HepG2 (cell line): ENCODE results near the gene TOP2A. TPM values are rescaled to one million over a fixed set of nuclear protein-coding genes. Genes with fewer than 3 reads are reported as not detected.
A peak's percentile ranks its signal among the peaks of the same experiment; 100 is the strongest.

Experiments
- ATF7-NPFF ChIP-seq: sonication (generic); formaldehyde crosslinking; IDR thresholded peaks from 2 replicates; pipeline ENCODE4 v1.8.1; 2023; ENCODE audit warnings: mild to moderate bottlenecking, low read depth, missing genetic modification reagents, moderate library complexity
- HDAC2 ChIP-seq: sonication (generic); formaldehyde crosslinking; IDR thresholded peaks from 2 replicates; pipeline ENCODE4 v1.4.0; 2020; ENCODE audit warnings: missing genetic modification reagents
- KDM5B ChIP-seq: sonication (generic); formaldehyde crosslinking; IDR thresholded peaks from 2 replicates; pipeline ENCODE4 v1.4.0; 2020; ENCODE audit warnings: missing genetic modification reagents, mild to moderate bottlenecking, borderline replicate concordance
- MED1 ChIP-seq: sonication (generic); formaldehyde crosslinking; IDR thresholded peaks from 2 replicates; pipeline ENCODE4 v1.4.0; 2020; ENCODE audit warnings: missing genetic modification reagents
- PAF1 ChIP-seq: IDR thresholded peaks from 2 replicates; pipeline ENCODE4 v1.6.1; 2016; ENCODE audit warnings: missing genetic modification reagents, missing compliant biosample characterization
- RBFOX2 ChIP-seq: fragments of 200-400 bp; formaldehyde crosslinking; IDR thresholded peaks from 2 replicates; pipeline ENCODE4 v1.6.1; 2017; ENCODE audit warnings: low read depth, mild to moderate bottlenecking, low read length
- SMAD1 ChIP-seq: sonication (generic); formaldehyde crosslinking; IDR thresholded peaks from 2 replicates; pipeline ENCODE4 v1.4.0; 2020; ENCODE audit warnings: missing genetic modification reagents, low read depth, mild to moderate bottlenecking, borderline replicate concordance
- SP4 ChIP-seq: sonication (generic); formaldehyde crosslinking; IDR thresholded peaks from 2 replicates; pipeline ENCODE4 v1.8.1; 2023; ENCODE audit warnings: mild to moderate bottlenecking, missing genetic modification reagents
- ZNF333 ChIP-seq: sonication (generic); formaldehyde crosslinking; IDR thresholded peaks from 2 replicates; pipeline ENCODE4 v1.4.0; 2020; ENCODE audit warnings: mild to moderate bottlenecking, missing genetic modification reagents, borderline replicate concordance
- ZNF543 ChIP-seq: sonication (generic); formaldehyde crosslinking; IDR thresholded peaks from 2 replicates; pipeline ENCODE4 v1.4.0; 2020; ENCODE audit warnings: mild to moderate bottlenecking, missing genetic modification reagents
- ZNF569 ChIP-seq: sonication (generic); formaldehyde crosslinking; IDR thresholded peaks from 2 replicates; pipeline ENCODE4 v1.5.0; 2020; ENCODE audit warnings: mild to moderate bottlenecking, missing genetic modification reagents, moderate library complexity, borderline replicate concordance
- ZNF607 ChIP-seq: sonication (generic); formaldehyde crosslinking; IDR thresholded peaks from 2 replicates; pipeline ENCODE4 v1.5.1; 2020; ENCODE audit warnings: missing genetic modification reagents, mild to moderate bottlenecking, borderline replicate concordance
- ZNF629 ChIP-seq: sonication (generic); formaldehyde crosslinking; conservative IDR thresholded peaks from 2 replicates; pipeline ENCODE4 v1.5.0; 2020; ENCODE audit warnings: missing genetic modification reagents
- ZNF710 ChIP-seq: sonication (generic); formaldehyde crosslinking; IDR thresholded peaks from 2 replicates; pipeline ENCODE4 v1.5.0; 2020; ENCODE audit warnings: mild to moderate bottlenecking, missing genetic modification reagents, borderline replicate concordance
- ZNF746 ChIP-seq: sonication (generic); formaldehyde crosslinking; IDR thresholded peaks from 2 replicates; pipeline ENCODE4 v1.8.0; 2022; ENCODE audit warnings: mild to moderate bottlenecking, missing genetic modification reagents
- ZNF749 ChIP-seq: sonication (generic); formaldehyde crosslinking; IDR thresholded peaks from 2 replicates; pipeline ENCODE4 v1.8.0; 2022; ENCODE audit warnings: mild to moderate bottlenecking, missing genetic modification reagents, moderate library complexity, borderline replicate concordance
- ZNF766 ChIP-seq: sonication (generic); formaldehyde crosslinking; IDR thresholded peaks from 2 replicates; pipeline ENCODE4 v1.5.0; 2020; ENCODE audit warnings: missing genetic modification reagents, borderline replicate concordance
- ZNF788 ChIP-seq: sonication (generic); formaldehyde crosslinking; IDR thresholded peaks from 2 replicates; pipeline ENCODE4 v1.5.0; 2020; ENCODE audit warnings: mild to moderate bottlenecking, missing genetic modification reagents, borderline replicate concordance
- ZNF891 ChIP-seq: sonication (generic); formaldehyde crosslinking; IDR thresholded peaks from 2 replicates; pipeline ENCODE4 v1.5.0; 2020; ENCODE audit warnings: mild to moderate bottlenecking, missing genetic modification reagents
- polyA plus RNA-seq, 8 experiments: library from polyadenylated mRNA; depleted of rRNA in 3 of 8; stranded (reverse) in 7 of 8; unstranded in 1 of 8; fragments of >200 nt; fragmentation: Illumina TruSeq in 4 of 8; extraction: Trizol in 4 of 8; gene quantifications; 2 replicates each; pipeline versions ENCODE4 v1.2.1 to v1.2.3, GENCODE V29; 2011 to 2016; ENCODE audit warnings: low read depth in 4 of 8, missing spikeins in 1 of 8, mixed read lengths in 1 of 8; ENCODE audit not compliant: insufficient read depth in 1 of 8
- total RNA-seq, 5 experiments: library from RNA; depleted of rRNA; stranded (reverse); fragments of >200 nt; fragmentation: Illumina TruSeq; extraction: Trizol; gene quantifications; 2 replicates each; pipeline ENCODE4 v1.2.3, GENCODE V29; 2016; ENCODE audit warnings: low read depth in 1 of 5
- TF ChIP-seq, protein P1 (sequence below): sonication (generic); formaldehyde crosslinking; IDR thresholded peaks from 2 replicates; pipeline ENCODE4 v1.4.0; 2020; ENCODE audit warnings: mild to moderate bottlenecking, missing genetic modification reagents
- TF ChIP-seq, protein P2 (sequence below): IDR thresholded peaks from 2 replicates; pipeline ENCODE4 v1.6.1; 2012; ENCODE audit warnings: inconsistent platforms
- TF ChIP-seq, protein P3 (sequence below): sonication (generic); formaldehyde crosslinking; IDR thresholded peaks from 2 replicates; pipeline ENCODE4 v1.4.0; 2020; ENCODE audit warnings: mild to moderate bottlenecking, missing genetic modification reagents, borderline replicate concordance

Gene TOP2A
- total and polyA plus RNA-seq, 2 of the 13 experiments (the other 11 are each of a cell fraction or from before 2014, with no cell fraction given): 108 to 327 TPM

GRCh38 chr17:40363111-40363827 is 54.4 kb downstream of the TOP2A start (continued):
- TF ChIP-seq KDM5B (CRISPR knock-in tag): 0 out of 2 replicates have a peak, but pooled peaks have one; percentile 2
- TF ChIP-seq ZNF543 (CRISPR knock-in tag): 0 out of 2 replicates have a peak, but pooled peaks have one; percentile 24
- no peak for TF ChIP-seq PAF1 (CRISPR knock-in tag)
- 0 out of 2 replicates have a peak, but pooled peaks have one; percentile 35 for TF ChIP-seq ZNF333 (CRISPR knock-in tag)
- peak; percentile 72; the same call in 1 of the 2 replicates for TF ChIP-seq ZNF766 (CRISPR knock-in tag)
- TF ChIP-seq, protein P1, sequence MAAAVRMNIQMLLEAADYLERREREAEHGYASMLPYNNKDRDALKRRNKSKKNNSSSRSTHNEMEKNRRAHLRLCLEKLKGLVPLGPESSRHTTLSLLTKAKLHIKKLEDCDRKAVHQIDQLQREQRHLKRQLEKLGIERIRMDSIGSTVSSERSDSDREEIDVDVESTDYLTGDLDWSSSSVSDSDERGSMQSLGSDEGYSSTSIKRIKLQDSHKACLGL (CRISPR knock-in tag): peak; percentile 57
- 0 out of 2 replicates have a peak, but pooled peaks have one; percentile 12 for TF ChIP-seq ZNF891
- TF ChIP-seq HDAC2 (CRISPR knock-in tag): no peak
- TF ChIP-seq ZNF607 (CRISPR knock-in tag): 0 out of 2 replicates have a peak, but pooled peaks have one; percentile 14
- TF ChIP-seq ZNF629: no peak
- TF ChIP-seq RBFOX2: peak; percentile 52
- 0 out of 2 replicates have a peak, but pooled peaks have one; percentile 15 for TF ChIP-seq ATF7-NPFF (CRISPR knock-in tag)
- TF ChIP-seq ZNF746: peak; percentile 42; the same call in 1 of the 2 replicates
- TF ChIP-seq ZNF788: peak; percentile 13
- no peak for TF ChIP-seq SMAD1 (CRISPR knock-in tag)
- no peak for TF ChIP-seq ZNF710 (CRISPR knock-in tag)
- TF ChIP-seq, protein P2, sequence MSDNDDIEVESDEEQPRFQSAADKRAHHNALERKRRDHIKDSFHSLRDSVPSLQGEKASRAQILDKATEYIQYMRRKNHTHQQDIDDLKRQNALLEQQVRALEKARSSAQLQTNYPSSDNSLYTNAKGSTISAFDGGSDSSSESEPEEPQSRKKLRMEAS: peak; percentile 79
- TF ChIP-seq MED1 (CRISPR knock-in tag): 0 out of 2 replicates have a peak, but pooled peaks have one; percentile 8
- TF ChIP-seq ZNF569 (CRISPR knock-in tag): no peak
- no peak for TF ChIP-seq SP4 (CRISPR knock-in tag)
- TF ChIP-seq ZNF749 (CRISPR knock-in tag): peak; percentile 39; the same call in 1 of the 2 replicates
- TF ChIP-seq, protein P3, sequence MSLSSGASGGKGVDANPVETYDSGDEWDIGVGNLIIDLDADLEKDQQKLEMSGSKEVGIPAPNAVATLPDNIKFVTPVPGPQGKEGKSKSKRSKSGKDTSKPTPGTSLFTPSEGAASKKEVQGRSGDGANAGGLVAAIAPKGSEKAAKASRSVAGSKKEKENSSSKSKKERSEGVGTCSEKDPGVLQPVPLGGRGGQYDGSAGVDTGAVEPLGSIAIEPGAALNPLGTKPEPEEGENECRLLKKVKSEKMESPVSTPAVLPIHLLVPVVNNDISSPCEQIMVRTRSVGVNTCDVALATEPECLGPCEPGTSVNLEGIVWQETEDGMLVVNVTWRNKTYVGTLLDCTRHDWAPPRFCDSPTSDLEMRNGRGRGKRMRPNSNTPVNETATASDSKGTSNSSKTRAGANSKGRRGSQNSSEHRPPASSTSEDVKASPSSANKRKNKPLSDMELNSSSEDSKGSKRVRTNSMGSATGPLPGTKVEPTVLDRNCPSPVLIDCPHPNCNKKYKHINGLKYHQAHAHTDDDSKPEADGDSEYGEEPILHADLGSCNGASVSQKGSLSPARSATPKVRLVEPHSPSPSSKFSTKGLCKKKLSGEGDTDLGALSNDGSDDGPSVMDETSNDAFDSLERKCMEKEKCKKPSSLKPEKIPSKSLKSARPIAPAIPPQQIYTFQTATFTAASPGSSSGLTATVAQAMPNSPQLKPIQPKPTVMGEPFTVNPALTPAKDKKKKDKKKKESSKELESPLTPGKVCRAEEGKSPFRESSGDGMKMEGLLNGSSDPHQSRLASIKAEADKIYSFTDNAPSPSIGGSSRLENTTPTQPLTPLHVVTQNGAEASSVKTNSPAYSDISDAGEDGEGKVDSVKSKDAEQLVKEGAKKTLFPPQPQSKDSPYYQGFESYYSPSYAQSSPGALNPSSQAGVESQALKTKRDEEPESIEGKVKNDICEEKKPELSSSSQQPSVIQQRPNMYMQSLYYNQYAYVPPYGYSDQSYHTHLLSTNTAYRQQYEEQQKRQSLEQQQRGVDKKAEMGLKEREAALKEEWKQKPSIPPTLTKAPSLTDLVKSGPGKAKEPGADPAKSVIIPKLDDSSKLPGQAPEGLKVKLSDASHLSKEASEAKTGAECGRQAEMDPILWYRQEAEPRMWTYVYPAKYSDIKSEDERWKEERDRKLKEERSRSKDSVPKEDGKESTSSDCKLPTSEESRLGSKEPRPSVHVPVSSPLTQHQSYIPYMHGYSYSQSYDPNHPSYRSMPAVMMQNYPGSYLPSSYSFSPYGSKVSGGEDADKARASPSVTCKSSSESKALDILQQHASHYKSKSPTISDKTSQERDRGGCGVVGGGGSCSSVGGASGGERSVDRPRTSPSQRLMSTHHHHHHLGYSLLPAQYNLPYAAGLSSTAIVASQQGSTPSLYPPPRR (CRISPR knock-in tag): 0 out of 2 replicates have a peak, but pooled peaks have one; percentile 12
